Activated CD8-positive, alpha-beta memory T cell treated with anti-CD3 and anti-CD28 coated beads for 36 hours (primary cell): ENCODE measurements around the gene ERN2. TPM values are rescaled to one million over a fixed set of nuclear protein-coding genes. Genes with fewer than 3 reads are reported as not detected.
"Not testable (repeated sequence)": the region's sequence is repeated elsewhere in the genome, so short reads cannot be mapped to it uniquely, and the experiment has no call there.

ENCODE experiments used
- CTCF ChIA-PET: fragments of 350-600 bp; sonication (Branson Sonifier 250); formaldehyde crosslinking; loops from one replicate; lab custom pipeline; 2021; ENCODE audit warnings: antibody characterized with exemption; lab: Charles Lee
- POLR2A ChIA-PET: fragments of 350-600 bp; sonication (Branson Sonifier 250); formaldehyde crosslinking; loops from one replicate; lab custom pipeline; 2021; ENCODE audit warnings: antibody characterized with exemption; lab: Charles Lee
- total RNA-seq, 2 experiments: library from RNA; stranded (reverse); gene quantifications; one replicate each; pipeline ENCODE4 v1.2.3, GENCODE V29; 2021

ERN2 gene
- total RNA-seq: not detected

GRCh38 chr16:23712976-23713375 lies at the start of gene ERN2:
Gene ERN2 (minus strand): TSS chr16:23713222. CDS start chr16:23713187, 35 bp downstream.
- ChIA-PET POLR2A (no interaction called here), CTCF (no interaction called here)

GRCh38 chr16:23757937-23758619 lies 45.1 kb upstream of the ERN2 start:
- POLR2A ChIA-PET: interaction anchor here (0.6 kb wide), 1 partner anchor 25 kb away, joined by 3 read pairs; no protein-coding TSS in a partner anchor
- CTCF ChIA-PET: no interaction called here

- ChIA-PET POLR2A (interaction anchor here (0.6 kb wide), 1 partner anchor 26 kb away, joined by 3 read pairs; no protein-coding TSS in a partner anchor), CTCF (no interaction called here)
These were observed 44.1 kb upstream of the ERN2 start for GRCh38 chr16:23757116-23757515.

- CTCF ChIA-PET: interaction anchor here (0.9 kb wide), 1 partner anchor 46 kb away, joined by 3 read pairs; no protein-coding TSS in a partner anchor
- POLR2A ChIA-PET: no interaction called here
These were observed 42.4 kb upstream of the ERN2 start for GRCh38 chr16:23755484-23755809.

- POLR2A ChIA-PET: no interaction called here
These were observed 41.8 kb upstream of the ERN2 start, which contains the start of gene CHP2 for GRCh38 chr16:23754594-23755483. Gene CHP2 (plus strand): TSS chr16:23755026. CDS start chr16:23755050, 24 bp downstream.

GRCh38 chr16:23753908-23754593 lies 41.0 kb upstream of the ERN2 start:
- ChIA-PET POLR2A (no interaction called here), CTCF (no interaction called here)

More at GRCh38 chr16:23754594-23755483, 41.8 kb upstream of the ERN2 start, which contains the start of gene CHP2:
- CTCF ChIA-PET: interaction anchor here (0.9 kb wide), 1 partner anchor 47 kb away, joined by 3 read pairs; no protein-coding TSS in a partner anchor

- CTCF ChIA-PET: not testable (repeated sequence)
These were observed 38.0 kb upstream of the ERN2 start for GRCh38 chr16:23751053-23751452.

GRCh38 chr16:23748630-23749029 lies 35.6 kb upstream of the ERN2 start:
- CTCF ChIA-PET: no interaction called here
- POLR2A ChIA-PET: no interaction called here

More at GRCh38 chr16:23751053-23751452, 38.0 kb upstream of the ERN2 start:
- POLR2A ChIA-PET: not testable (repeated sequence)

- ChIA-PET CTCF (no interaction called here), POLR2A (interaction anchor here (0.7 kb wide), 1 partner anchor 30 kb away, joined by 3 read pairs; no protein-coding TSS in a partner anchor)
These were observed 32.2 kb upstream of the ERN2 start for GRCh38 chr16:23745263-23745662.

GRCh38 chr16:23742766-23743165 lies 29.7 kb upstream of the ERN2 start:
- ChIA-PET POLR2A (no interaction called here), CTCF (no interaction called here)

GRCh38 chr16:23741675-23742303 lies 28.8 kb upstream of the ERN2 start:
- CTCF ChIA-PET: no interaction called here

GRCh38 chr16:23739516-23739915 lies 26.5 kb upstream of the ERN2 start:
- CTCF ChIA-PET: no interaction called here

More at GRCh38 chr16:23741675-23742303, 28.8 kb upstream of the ERN2 start:
- POLR2A ChIA-PET: no interaction called here

GRCh38 chr16:23737423-23738028 lies 24.5 kb upstream of the ERN2 start:
- POLR2A ChIA-PET: not testable (repeated sequence)
- CTCF ChIA-PET: interaction anchor here (1.1 kb wide), 1 partner anchor 10 kb away, joined by 4 read pairs; no protein-coding TSS in a partner anchor

More at GRCh38 chr16:23739516-23739915, 26.5 kb upstream of the ERN2 start:
- POLR2A ChIA-PET: no interaction called here

GRCh38 chr16:23734176-23734893 lies 21.3 kb upstream of the ERN2 start:
- POLR2A ChIA-PET: no interaction called here
- CTCF ChIA-PET: interaction anchor here (0.7 to 1.2 kb wide), 2 partner anchors 9 to 770 kb away, joined by 3 read pairs; no protein-coding TSS in a partner anchor

- CTCF ChIA-PET: no interaction called here
These were observed 16.7 kb upstream of the ERN2 start for GRCh38 chr16:23729503-23730424.

GRCh38 chr16:23728112-23728477 lies 15.1 kb upstream of the ERN2 start:
- ChIA-PET POLR2A (no interaction called here), CTCF (interaction anchor here (0.9 to 1.4 kb wide), 3 partner anchors 9 to 389 kb away, joined by 3 to 4 read pairs (median 3); partner anchors contain the start of gene COG7)

More at GRCh38 chr16:23729503-23730424, 16.7 kb upstream of the ERN2 start:
- POLR2A ChIA-PET: no interaction called here
